VCaP (cell line): Measurements from ENCODE around the gene ATP5PD.
"Not testable (repeated sequence)": the region's sequence is repeated elsewhere in the genome, so short reads cannot be mapped to it uniquely, and the experiment has no call there.

Source experiments
- H3K27ac ChIP-seq: fragments of 450-650 bp; 2 replicates; pipeline ENCODE4 v1.5.1; 2017
- CTCF ChIP-seq: fragments of 450-650 bp; conservative IDR thresholded peaks from 2 replicates; pipeline ENCODE4 v1.5.1; 2017; ENCODE audit warnings: mild to moderate bottlenecking, moderate library complexity

Gene ATP5PD

GRCh38 chr17:75044716-75045115, 2.1 kb downstream of the ATP5PD start:
- TF ChIP-seq CTCF, result no peak

GRCh38 chr17:75043789-75044188, 3.0 kb downstream of the ATP5PD start:
- H3K27ac ChIP-seq, result not testable (repeated sequence)

More at GRCh38 chr17:75044716-75045115, 2.1 kb downstream of the ATP5PD start:
- no peak overlapping the region for H3K27ac ChIP-seq

GRCh38 chr17:75041656-75042280, 5.0 kb downstream of the ATP5PD start:
- no peak overlapping the region for H3K27ac ChIP-seq

GRCh38 chr17:75039238-75039637, 7.5 kb downstream of the ATP5PD start:
- TF ChIP-seq CTCF, result no peak
- H3K27ac ChIP-seq, result no peak overlapping the region

More at GRCh38 chr17:75041656-75042280, 5.0 kb downstream of the ATP5PD start:
- no peak for TF ChIP-seq CTCF

- TF ChIP-seq CTCF, result no peak
- peak overlapping the region; percentile 62 for H3K27ac ChIP-seq
Observed at GRCh38 chr17:75036643-75037268, 10.0 kb downstream of the ATP5PD start.

GRCh38 chr17:75034236-75034908, 12.4 kb downstream of the ATP5PD start:
- no peak overlapping the region for H3K27ac ChIP-seq

More at GRCh38 chr17:75034236-75034908, 12.4 kb downstream of the ATP5PD start:
- no peak for TF ChIP-seq CTCF
